ENCODE results near the gene HMGN4. TPM values are rescaled to one million over a fixed set of nuclear protein-coding genes. Genes with fewer than 3 reads are reported as not detected.
A peak's percentile ranks its signal among the peaks of the same experiment; 100 is the strongest.
"Not testable (repeated sequence)": the region's sequence is repeated elsewhere in the genome, so short reads cannot be mapped to it uniquely, and the experiment has no call there.

HMGN4 gene
- total RNA-seq, 2 donors from 2014 or later: 29.4 to 38.6 TPM

DNA sequence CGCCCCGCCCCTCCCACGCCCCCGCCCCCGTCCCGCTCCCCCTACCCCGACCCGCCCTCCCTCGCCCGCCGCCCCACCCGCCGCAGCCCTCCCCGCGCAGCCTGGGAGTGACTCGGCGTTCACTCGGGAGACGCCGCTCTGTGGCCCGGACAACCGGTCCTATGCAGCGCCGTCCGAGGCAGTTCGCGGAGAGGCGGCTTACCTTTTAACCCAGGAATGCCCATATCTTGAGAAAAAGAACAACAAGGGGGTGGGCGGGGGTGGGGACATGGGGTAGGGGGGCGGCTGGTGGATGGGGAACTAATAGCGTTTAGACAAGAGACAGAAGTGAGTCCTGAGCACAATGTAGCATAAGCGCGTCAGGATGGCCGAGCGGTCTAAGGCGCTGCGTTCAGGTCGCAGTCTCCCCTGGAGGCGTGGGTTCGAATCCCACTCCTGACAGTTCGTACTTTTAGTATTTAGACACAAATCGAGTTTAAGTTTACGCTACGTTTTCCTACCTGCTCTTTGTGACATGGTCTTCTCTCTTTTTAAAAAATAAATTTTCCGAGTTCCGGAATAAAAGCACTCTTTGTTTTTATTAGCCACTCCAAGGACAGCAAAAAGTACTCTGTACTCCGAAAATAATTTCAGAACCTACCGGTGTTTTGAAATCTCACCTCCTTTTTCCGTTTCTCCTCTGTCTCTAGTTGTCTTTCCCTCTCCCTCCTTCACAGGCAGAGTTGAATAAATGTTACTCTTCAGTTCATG, 17.1 kb upstream of the HMGN4 start:
- ATAC-seq (peak; percentile 88 to 94), DNase-seq (peak; percentile 91)
- intact Hi-C loops (cut with DNase I): loop anchor here in 1 of 2 donors (2.0 kb wide), 1 partner anchor 32 kb away; no protein-coding TSS in a partner anchor

- ATAC-seq: peak; percentile 92 to 95
- intact Hi-C loops (cut with DNase I): loop anchor here in 1 of 2 donors (2.0 kb wide), 1 partner anchor 31 kb away; no protein-coding TSS in a partner anchor
Measured at GRCh38 chr6:26521600-26522391, 16.4 kb upstream of the HMGN4 start.

GRCh38 chr6:26522486-26523228, 15.5 kb upstream of the HMGN4 start:
- intact Hi-C loops (cut with DNase I); DNase-seq: not testable (repeated sequence)

More at GRCh38 chr6:26521600-26522391, 16.4 kb upstream of the HMGN4 start:
- DNase-seq: peak; percentile 87

GRCh38 chr6:26524314-26524713, 13.9 kb upstream of the HMGN4 start:
- intact Hi-C loops (cut with DNase I); ATAC-seq; DNase-seq: not testable (repeated sequence)

More at GRCh38 chr6:26522486-26523228, 15.5 kb upstream of the HMGN4 start:
- not testable (repeated sequence) for ATAC-seq

GRCh38 chr6:26524722-26525370, 13.3 kb upstream of the HMGN4 start:
- intact Hi-C loops (cut with DNase I): no loop called here
- ATAC-seq (no peak), DNase-seq (no peak)

DNA sequence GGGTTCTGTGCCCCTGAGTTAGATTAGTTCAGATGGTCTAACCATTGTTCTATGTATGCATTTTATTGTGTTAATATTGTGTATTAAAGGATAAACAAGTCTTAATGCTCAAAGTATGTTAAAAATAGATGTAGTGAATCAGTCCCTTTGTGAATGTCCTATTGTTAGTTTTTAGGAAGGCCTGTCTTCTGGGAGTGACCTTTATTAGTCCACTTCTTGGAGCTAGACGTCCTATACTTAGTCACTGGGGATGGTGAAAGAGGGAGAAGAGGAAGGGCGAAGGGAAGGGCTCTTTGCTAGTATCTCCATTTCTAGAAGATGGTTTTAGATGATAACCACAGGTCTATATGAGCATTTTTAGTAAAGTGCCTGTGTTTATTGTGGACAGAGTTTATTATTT, 12.3 kb upstream of the HMGN4 start:
- intact Hi-C loops (cut with DNase I): no loop called here
- DNase-seq (no peak), ATAC-seq (no peak)

- intact Hi-C loops (cut with DNase I): no loop called here
- DNase-seq: no peak
- no peak for ATAC-seq
Measured at GRCh38 chr6:26526928-26527327, 11.2 kb upstream of the HMGN4 start.

DNA sequence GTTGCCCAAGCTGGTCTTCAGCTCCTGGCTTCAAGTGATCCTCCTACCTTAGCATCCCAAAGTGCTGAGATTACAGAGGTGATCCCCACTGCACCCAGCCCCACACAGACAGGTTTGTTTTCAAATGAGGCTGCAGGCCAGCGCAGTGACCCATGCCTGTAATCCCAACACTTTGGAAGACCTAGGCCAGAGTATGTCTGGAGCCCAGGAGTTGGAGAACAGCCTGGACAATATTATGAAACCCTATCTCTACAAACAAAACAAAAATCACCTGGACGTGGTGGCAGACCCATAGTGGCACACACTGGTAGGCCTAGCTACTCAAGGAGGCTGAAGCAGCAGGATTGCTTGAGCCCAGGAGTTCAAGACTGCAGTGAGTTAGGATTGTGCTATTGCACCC, 8.0 kb upstream of the HMGN4 start:
- DNase-seq: no peak
- ATAC-seq: no peak
- intact Hi-C loops (cut with DNase I): no loop called here

DNA sequence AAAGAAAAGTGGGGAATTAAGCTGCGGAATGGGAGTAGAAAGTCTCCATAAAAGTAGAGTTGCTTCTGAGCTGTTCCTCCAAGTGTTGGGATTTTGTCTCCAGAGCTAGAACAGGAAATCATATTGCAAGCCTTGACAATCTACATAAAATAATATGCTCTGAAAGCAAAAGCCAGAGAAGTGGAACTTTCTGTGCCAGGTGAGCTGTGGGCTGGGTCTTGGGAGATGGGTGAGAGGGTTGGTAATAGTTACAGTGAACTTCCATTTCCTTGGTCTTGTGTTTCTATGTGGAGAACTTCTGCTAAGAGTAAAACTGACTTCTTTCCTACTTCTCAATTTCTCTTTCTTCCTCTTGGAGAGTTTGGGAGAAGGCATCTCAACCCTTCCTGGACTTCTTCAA, 6.3 kb upstream of the HMGN4 start:
- intact Hi-C loops (cut with DNase I): no loop called here
- ATAC-seq (no peak), DNase-seq (no peak)

- intact Hi-C loops (cut with DNase I): no loop called here
- ATAC-seq (peak; percentile 51 to 77), DNase-seq (peak; percentile 90)
Measured at GRCh38 chr6:26532699-26533531, 5.3 kb upstream of the HMGN4 start.

DNA sequence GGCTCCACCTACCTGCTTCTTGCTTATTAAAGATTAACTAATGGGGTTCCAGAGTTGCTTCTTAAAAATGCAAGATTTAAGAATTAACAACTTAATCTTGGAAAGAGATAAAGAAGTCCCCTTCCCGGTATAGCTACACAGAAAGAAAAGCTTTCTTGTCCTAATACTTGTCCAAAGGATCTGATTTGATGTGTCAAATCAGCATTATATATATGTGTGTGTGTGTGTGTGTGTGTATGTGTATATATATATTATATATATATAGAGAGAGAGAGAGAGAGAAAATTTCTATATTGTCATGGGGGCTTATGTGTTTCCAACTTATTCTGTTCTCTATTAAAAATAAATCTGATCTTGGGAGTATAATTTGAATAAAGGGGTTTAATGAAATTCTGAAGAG, 4.6 kb upstream of the HMGN4 start:
- DNase-seq (no peak), ATAC-seq (no peak)
- intact Hi-C loops (cut with DNase I): no loop called here

- no peak for ATAC-seq
- intact Hi-C loops (cut with DNase I): no loop called here
- DNase-seq: no peak
Measured at GRCh38 chr6:26534681-26535465, 3.3 kb upstream of the HMGN4 start.

- ATAC-seq (peak in 1 of 2 donors; percentile 2), DNase-seq (no peak)
- intact Hi-C loops (cut with DNase I): no loop called here
Measured at GRCh38 chr6:26536571-26537159, 1.5 kb upstream of the HMGN4 start.

GRCh38 chr6:26537160-26537845, 863 bp upstream of the HMGN4 start:
- ATAC-seq (peak; percentile 78), DNase-seq (peak; percentile 91)
- intact Hi-C loops (cut with DNase I): no loop called here

DNA sequence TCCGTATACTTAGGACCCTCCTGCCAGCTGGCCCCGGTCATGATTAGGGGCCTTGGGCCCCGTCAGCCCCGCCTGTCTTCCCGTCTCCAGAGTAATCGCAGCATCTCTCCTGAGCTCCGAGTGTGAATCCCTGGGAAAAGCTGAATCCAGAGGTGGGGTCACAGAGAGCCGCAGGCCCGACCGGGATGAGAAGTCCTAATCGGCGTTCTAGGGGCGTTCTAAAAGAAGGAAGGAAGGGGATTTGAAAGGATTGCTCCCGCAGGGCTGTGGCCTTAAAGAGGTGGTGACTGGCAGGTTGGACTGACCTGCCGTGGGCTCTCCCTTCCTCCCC, 371 bp downstream of the HMGN4 start:
- DNase-seq (no peak), ATAC-seq (no peak)
- intact Hi-C loops (cut with DNase I): no loop called here

DNA sequence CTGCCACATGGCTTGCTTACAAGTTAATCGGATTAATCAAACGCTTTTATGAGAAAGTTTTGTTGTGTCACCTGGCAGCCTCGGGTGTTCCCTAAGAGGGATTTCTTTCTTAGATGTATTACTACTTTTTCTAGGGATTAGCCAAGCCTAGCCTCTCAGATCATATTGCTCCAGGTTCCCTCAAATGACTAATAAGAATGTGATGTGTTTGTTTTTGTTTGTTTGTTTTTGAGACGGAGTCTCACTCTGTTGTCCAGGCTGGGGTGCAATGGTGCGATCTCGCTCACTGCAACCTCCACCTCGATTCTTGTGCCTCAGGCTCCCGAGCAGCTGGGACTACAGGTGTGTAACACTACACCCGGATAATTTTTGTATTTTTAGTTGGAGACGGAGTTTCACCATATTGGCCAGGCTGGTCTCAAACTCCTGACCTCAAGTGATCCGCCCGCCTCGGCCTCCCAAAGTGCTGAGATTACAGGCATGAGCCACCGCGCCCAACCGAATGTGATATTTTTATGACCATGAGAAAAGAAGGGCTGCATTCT, 977 bp downstream of the HMGN4 start:
- intact Hi-C loops (cut with DNase I): no loop called here
- no peak for DNase-seq
- ATAC-seq: no peak

Data from left cardiac atrium (tissue), 4 donors.